ENCODE results near the gene PI4K2A. TPM values are rescaled to one million over a fixed set of nuclear protein-coding genes. Genes with fewer than 3 reads are reported as not detected.
A peak's percentile ranks its signal among the peaks of the same experiment; 100 is the strongest.
"Not testable (repeated sequence)": the region's sequence is repeated elsewhere in the genome, so short reads cannot be mapped to it uniquely, and the experiment has no call there.

The PI4K2A gene
- total and polyA plus RNA-seq, 2 donors (not counting 1 experiment from before 2014, with no cell fraction given): 7.9 to 17.7 TPM

- Mint-ChIP-seq H3K27ac (peak overlapping the region; percentile 97), H3K27me3 (no peaks in the 10 kb centered on the region), H3K4me3 (peak overlapping the region; percentile 99), H3K4me1 (peaks cover 22% of the 10 kb centered on the region), H3K9me3 (ENCODE audit: insufficient read depth) (no peaks in the 10 kb centered on the region)
- WGBS (ENCODE audit: insufficient coverage): under 1% methylated on average over 59 of the region's 67 CpGs
- Histone ChIP-seq H3K4me2 (replicated peaks; ENCODE audit: low read depth, low read length, poor library complexity, severe bottlenecking) (peak overlapping the region; percentile 99), H3K79me2 (ENCODE audit: control insufficient read depth, insufficient read depth, low read length) (peaks cover 37% of the 10 kb centered on the region), H3K4me1 (ENCODE audit: control insufficient read depth in 2 of 2, insufficient read depth in 2 of 2, low read length in 2 of 2) (peaks cover 8 to 18% of the 10 kb centered on the region in 2 donors), H3K27me3 (replicated peaks in 1 of 4; ENCODE audit: control extremely low read depth in 1 of 4, control insufficient read depth in 3 of 4, insufficient read depth in 4 of 4, low read length in 3 of 4) (no peaks in the 10 kb centered on the region), H3K27ac (ENCODE audit: low read length in 2 of 2) (peak overlapping the region; percentile 70 to 86), H3K9ac (ENCODE audit: low read length) (peak overlapping the region; percentile 85), H4K20me1 (ENCODE audit: control insufficient read depth, insufficient read depth, low read length, poor library complexity, severe bottlenecking) (no peaks in the 10 kb centered on the region), H3K4me3 (ENCODE audit: control extremely low read depth in 1 of 5, extremely low read depth in 1 of 5, insufficient read depth in 1 of 5, low read depth in 2 of 5, low read length in 4 of 5) (peak overlapping the region; percentile 43 to 84 (median 77)), H3K36me3 (replicated peaks in 1 of 2; ENCODE audit: control extremely low read depth in 1 of 2, control insufficient read depth in 1 of 2, extremely low read depth in 1 of 2, insufficient read depth in 2 of 2, low read length in 1 of 2) (peaks cover 0 to 14% of the 10 kb centered on the region in 2 experiments), H3K9me3 (ENCODE audit: control extremely low read depth in 1 of 3, control insufficient read depth in 2 of 3, insufficient read depth in 1 of 3, low read length in 2 of 3) (no peaks in the 10 kb centered on the region), H2AFZ (ENCODE audit: insufficient read depth, low read depth, low read length, poor library complexity, severe bottlenecking) (peak overlapping the region; percentile 63)
- intact Hi-C loops (cut with micrococcal nuclease): loop anchor here (1.0 to 2.0 kb wide), 6 partner anchors 8 to 240 kb away; partner anchors contain the start of genes AVPI1, MORN4, RRP12 and ZFYVE27
- DNase-seq (peak; percentile 66), ATAC-seq (ENCODE audit: low read depth) (peak; percentile 1)
- ChIA-PET CTCF (interaction anchor here (1.1 kb wide), 1 partner anchor 36 kb away, joined by 5 read pairs; no protein-coding TSS in a partner anchor), POLR2A (interaction anchor here (0.6 to 1.9 kb wide), 3 partner anchors 9 to 95 kb away, joined by 3 to 7 read pairs (median 7); partner anchors contain the start of genes AVPI1 and ZFYVE27)
- TF ChIP-seq CTCF (IDR thresholded peaks at IDR 0.05) (no peak), EZH2 (IDR thresholded peaks at IDR 0.05; ENCODE audit: borderline replicate concordance, insufficient read depth, low read depth, low read length, poor library complexity, severe bottlenecking) (no peak)
Observed at GRCh38 chr10:97640868-97641811, 669 bp downstream of the PI4K2A start.

- DNase-seq; ATAC-seq (ENCODE audit: low read depth); H3K27ac Mint-ChIP-seq; H3K27me3 ChIP-seq (replicated peaks in 1 of 4; ENCODE audit: control extremely low read depth in 1 of 4, control insufficient read depth in 3 of 4, insufficient read depth in 4 of 4, low read length in 3 of 4); H3K9ac ChIP-seq (ENCODE audit: low read length); H3K27me3 Mint-ChIP-seq; POLR2A ChIA-PET; H3K4me3 ChIP-seq (ENCODE audit: control extremely low read depth in 1 of 5, extremely low read depth in 1 of 5, insufficient read depth in 1 of 5, low read depth in 2 of 5, low read length in 4 of 5); H3K4me2 ChIP-seq (replicated peaks; ENCODE audit: low read depth, low read length, poor library complexity, severe bottlenecking); H2AFZ ChIP-seq (ENCODE audit: insufficient read depth, low read depth, low read length, poor library complexity, severe bottlenecking); H3K9me3 ChIP-seq (ENCODE audit: control extremely low read depth in 1 of 3, control insufficient read depth in 2 of 3, insufficient read depth in 1 of 3, low read length in 2 of 3); H3K27ac ChIP-seq (ENCODE audit: low read length in 2 of 2); intact Hi-C loops (cut with micrococcal nuclease); H3K9me3 Mint-ChIP-seq (ENCODE audit: insufficient read depth); H4K20me1 ChIP-seq (ENCODE audit: control insufficient read depth, insufficient read depth, low read length, poor library complexity, severe bottlenecking): not testable (repeated sequence)
- Mint-ChIP-seq H3K4me1 (peaks cover 24% of the 10 kb centered on the region), H3K4me3 (peak overlapping the region; percentile 54)
- WGBS (ENCODE audit: insufficient coverage): 91% methylated on average over 8 of the region's 13 CpGs
- peaks cover 46% of the 10 kb centered on the region for H3K79me2 ChIP-seq (ENCODE audit: control insufficient read depth, insufficient read depth, low read length)
- CTCF ChIA-PET: interaction anchor here (1.2 kb wide), 1 partner anchor 44 kb away, joined by 3 read pairs; the partner anchor contains the start of gene AVPI1
- peaks cover 8 to 18% of the 10 kb centered on the region in 2 donors for H3K4me1 ChIP-seq (ENCODE audit: control insufficient read depth in 2 of 2, insufficient read depth in 2 of 2, low read length in 2 of 2)
- peaks cover 0 to 14% of the 10 kb centered on the region in 2 experiments for H3K36me3 ChIP-seq (replicated peaks in 1 of 2; ENCODE audit: control extremely low read depth in 1 of 2, control insufficient read depth in 1 of 2, extremely low read depth in 1 of 2, insufficient read depth in 2 of 2, low read length in 1 of 2)
Observed at GRCh38 chr10:97642471-97643159, 2.1 kb downstream of the PI4K2A start.

All from B cell (primary cell).